GM23248 (cell line): ENCODE data around the gene CTIF. TPM values are rescaled to one million over a fixed set of nuclear protein-coding genes. Genes with fewer than 3 reads are reported as not detected.

Source experiments
- DNase-seq: peaks from one replicate; pipeline ENCODE4 v3.0.0-alpha.2; 2015
- H2AFZ ChIP-seq: fragments of 200-600 bp; sonication (generic); 2 replicates; pipeline ENCODE4 v1.6.1; 2016; ENCODE audit warnings: antibody characterized with exemption
- H3F3A ChIP-seq: fragments of 200-600 bp; sonication (generic); 2 replicates; pipeline ENCODE4 v1.6.1; 2016; ENCODE audit warnings: mild to moderate bottlenecking, antibody characterized with exemption, mixed run types; ENCODE audit not compliant: insufficient read depth
- H3K27ac ChIP-seq: fragments of 200-600 bp; sonication (generic); 2 replicates; pipeline ENCODE4 v1.5.1; 2016; ENCODE audit warnings: mild to moderate bottlenecking
- H3K27me3 ChIP-seq: fragments of 200-600 bp; sonication (generic); replicated peaks from 2 replicates; pipeline ENCODE4 v1.6.1; 2016; ENCODE audit warnings: mild to moderate bottlenecking; ENCODE audit not compliant: insufficient read depth
- H3K36me3 ChIP-seq: fragments of 200-600 bp; sonication (generic); 2 replicates; pipeline ENCODE4 v1.6.1; 2016; ENCODE audit warnings: low read depth, mild to moderate bottlenecking
- H3K4me1 ChIP-seq: fragments of 200-600 bp; sonication (generic); 2 replicates; pipeline ENCODE4 v1.6.1; 2016; ENCODE audit warnings: mild to moderate bottlenecking; ENCODE audit not compliant: insufficient read depth
- H3K4me2 ChIP-seq: fragments of 200-600 bp; sonication (generic); one replicate; pipeline ENCODE4 v1.6.1; 2016; ENCODE audit warnings: mild to moderate bottlenecking; ENCODE audit not compliant: unreplicated experiment
- H3K4me3 ChIP-seq: fragments of 200-600 bp; sonication (generic); 2 replicates; pipeline ENCODE4 v1.5.1; 2016; ENCODE audit warnings: mild to moderate bottlenecking
- H3K79me2 ChIP-seq: fragments of 200-600 bp; sonication (generic); 2 replicates; pipeline ENCODE4 v1.6.1; 2016; ENCODE audit warnings: mild to moderate bottlenecking; ENCODE audit not compliant: insufficient read depth
- H3K9ac ChIP-seq: fragments of 200-600 bp; sonication (generic); 2 replicates; pipeline ENCODE4 v1.6.1; 2016; ENCODE audit warnings: mild to moderate bottlenecking
- H3K9me2 ChIP-seq: fragments of 200-600 bp; sonication (generic); 2 replicates; pipeline ENCODE4 v1.6.1; 2016; ENCODE audit warnings: mixed run types, mild to moderate bottlenecking, moderate library complexity; ENCODE audit not compliant: insufficient read depth
- H3K9me3 ChIP-seq: fragments of 200-600 bp; sonication (generic); one replicate; pipeline ENCODE4 v1.6.1; 2017; ENCODE audit warnings: low read depth
- H4K20me1 ChIP-seq: fragments of 200-600 bp; sonication (generic); 2 replicates; pipeline ENCODE4 v1.6.0; 2016; ENCODE audit not compliant: insufficient read depth
- EZH2 ChIP-seq: fragments of 200-600 bp; sonication (generic); IDR thresholded peaks from 2 replicates; pipeline ENCODE4 v1.6.1; 2018; ENCODE audit warnings: antibody characterized with exemption, mild to moderate bottlenecking; ENCODE audit not compliant: insufficient read depth, poor library complexity, severe bottlenecking
- EZH2phosphoT487 ChIP-seq: fragments of 200-600 bp; sonication (generic); IDR thresholded peaks from 2 replicates; pipeline ENCODE4 v1.6.1; 2018; ENCODE audit warnings: antibody characterized with exemption, moderate library complexity, mild to moderate bottlenecking, low read depth; ENCODE audit not compliant: insufficient read depth
- WGBS, 2 experiments: methylation state at CpG; one replicate each; pipeline ENCODE4 v1.1.6; 2015 to 2017; ENCODE audit warnings: low lambda C conversion rate in 2 of 2, low coverage in 1 of 2; ENCODE audit errors: missing lambda C conversion rate in 2 of 2; 5-methylcytosine and 5-hydroxymethylcytosine counted together
- in situ Hi-C: fragments of 300-500 bp; cut with MboI; formaldehyde crosslinking; loops from 2 replicates; pipeline ENCODE4 v1.15.0; 2020
- polyA plus RNA-seq: library from polyadenylated mRNA; unstranded; fragments of >200 nt; fragmentation: Nextera tagmentation; extraction: Ambion mirVana; gene quantifications from 2 replicates; pipeline ENCODE4 v1.2.1, GENCODE V29; 2016
- total RNA-seq: library from RNA; depleted of rRNA; stranded (reverse); fragments of >200 nt; shearing (Covaris generic); gene quantifications from 2 replicates; pipeline ENCODE4 v1.2.3, GENCODE V29; 2014

CTIF gene
- total and polyA plus RNA-seq, 2 experiments from 2014 or later = 21.5 to 46.8 TPM

- no peak overlapping the region for H3K4me2 ChIP-seq
- H3K9ac ChIP-seq = no peak overlapping the region
- TF ChIP-seq EZH2phosphoT487 (no peak), EZH2 (no peak)
- H3K9me3 ChIP-seq = no peaks in the 10 kb centered on the region
- H4K20me1 ChIP-seq = no peaks in the 10 kb centered on the region
- H3K4me3 ChIP-seq = no peak overlapping the region
- in situ Hi-C loops = no loop called here
- H3K27ac ChIP-seq = no peak overlapping the region
- no peaks in the 10 kb centered on the region for H3K4me1 ChIP-seq
- no peak overlapping the region for H2AFZ ChIP-seq
- WGBS, 2 experiments = 92 to 94% methylated on average over 18 of the region's 18 CpGs
- DNase-seq = no peak
- H3K27me3 ChIP-seq = no peaks in the 10 kb centered on the region
- H3F3A ChIP-seq = no peaks in the 10 kb centered on the region
- H3K79me2 ChIP-seq = 0 out of 2 replicates have a peak, but pooled peaks cover 8% of the 10 kb centered on the region
- H3K36me3 ChIP-seq = peaks cover 11% of the 10 kb centered on the region; the same call in 1 of the 2 replicates
- no peaks in the 10 kb centered on the region for H3K9me2 ChIP-seq
Observed at GRCh38 chr18:48855422-48856377, 316.9 kb downstream of the CTIF start.

- Histone ChIP-seq H3K36me3 (peaks cover 11% of the 10 kb centered on the region; the same call in 1 of the 2 replicates), H3K4me3 (no peak overlapping the region), H3F3A (no peaks in the 10 kb centered on the region), H3K79me2 (0 out of 2 replicates have a peak, but pooled peaks cover 8% of the 10 kb centered on the region), H3K9me2 (no peaks in the 10 kb centered on the region), H3K9ac (no peak overlapping the region), H3K4me1 (no peaks in the 10 kb centered on the region), H3K4me2 (no peak overlapping the region), H3K27me3 (no peaks in the 10 kb centered on the region), H4K20me1 (no peaks in the 10 kb centered on the region), H3K9me3 (no peaks in the 10 kb centered on the region), H2AFZ (no peak overlapping the region), H3K27ac (no peak overlapping the region)
- 93 to 95% methylated on average over 14 of the region's 14 CpGs for WGBS, 2 experiments
- no peak for DNase-seq
- TF ChIP-seq EZH2phosphoT487 (no peak), EZH2 (no peak)
- in situ Hi-C loops = no loop called here
Observed at GRCh38 chr18:48857023-48857694, 318.3 kb downstream of the CTIF start.

GRCh38 chr18:48858676-48859075 lies 319.8 kb downstream of the CTIF start:
- in situ Hi-C loops = no loop called here
- no peaks in the 10 kb centered on the region for H3F3A ChIP-seq
- no peaks in the 10 kb centered on the region for H3K9me3 ChIP-seq
- H3K4me1 ChIP-seq = no peaks in the 10 kb centered on the region
- DNase-seq = no peak
- no peak overlapping the region for H3K27ac ChIP-seq
- H3K36me3 ChIP-seq = peaks cover 16% of the 10 kb centered on the region; the same call in 1 of the 2 replicates
- no peak overlapping the region for H3K4me3 ChIP-seq
- H3K79me2 ChIP-seq = no peaks in the 10 kb centered on the region
- TF ChIP-seq EZH2phosphoT487 (no peak), EZH2 (no peak)
- H3K4me2 ChIP-seq = no peak overlapping the region
- H3K27me3 ChIP-seq = no peaks in the 10 kb centered on the region
- no peak overlapping the region for H3K9ac ChIP-seq
- H3K9me2 ChIP-seq = no peaks in the 10 kb centered on the region
- no peaks in the 10 kb centered on the region for H4K20me1 ChIP-seq
- no peak overlapping the region for H2AFZ ChIP-seq
- 85 to 91% methylated on average over 4 of the region's 4 CpGs for WGBS, 2 experiments
